Stimulated activated CD8-positive, alpha-beta memory T cell treated with anti-CD3 and anti-CD28 coated beads, Interleukin-15, amount 100 ng/mL, for 4 hours (primary cell): Measurements from ENCODE around the gene ATRNL1.
"Not testable (repeated sequence)": the region's sequence is repeated elsewhere in the genome, so short reads cannot be mapped to it uniquely, and the experiment has no call there.

ENCODE experiments used
- DNase-seq, 2 donors: peaks; one replicate each; pipeline ENCODE4 v3.0.0-alpha.2; 2020; ENCODE audit warnings: low read depth in 2 of 2

Gene ATRNL1

DNA sequence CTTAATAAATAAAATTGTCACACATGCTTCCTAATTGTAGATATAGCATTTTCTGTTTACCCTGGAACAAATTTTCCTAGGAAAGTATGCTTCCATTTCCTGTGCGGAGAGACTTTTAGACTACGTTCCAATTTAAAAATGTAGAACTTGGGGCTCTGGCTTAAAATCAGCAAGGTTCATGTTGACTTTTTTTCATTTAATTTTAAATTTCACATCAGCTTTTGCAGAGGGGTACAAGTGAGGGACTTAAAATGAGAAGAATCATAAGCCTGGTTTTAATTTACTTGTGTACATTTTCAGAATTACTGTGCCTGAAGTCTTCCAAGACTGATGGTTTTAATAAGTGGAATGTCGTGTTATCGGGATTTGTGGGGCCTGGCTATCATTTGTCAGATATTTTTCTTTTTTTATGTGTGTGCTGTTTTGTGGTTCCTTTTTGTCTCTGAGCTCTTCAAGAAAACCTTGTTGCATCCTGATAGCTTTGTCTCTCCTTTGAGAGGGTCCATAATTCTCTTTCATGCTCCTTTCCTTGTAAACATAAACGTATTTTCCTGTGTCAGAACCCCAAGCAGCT, 8.8 kb upstream of the ATRNL1 start:
- no peak for DNase-seq

GRCh38 chr10:115091161-115091560, 2.0 kb upstream of the ATRNL1 start:
- no peak for DNase-seq

GRCh38 chr10:115092258-115092554, 959 bp upstream of the ATRNL1 start:
- no peak for DNase-seq

DNA sequence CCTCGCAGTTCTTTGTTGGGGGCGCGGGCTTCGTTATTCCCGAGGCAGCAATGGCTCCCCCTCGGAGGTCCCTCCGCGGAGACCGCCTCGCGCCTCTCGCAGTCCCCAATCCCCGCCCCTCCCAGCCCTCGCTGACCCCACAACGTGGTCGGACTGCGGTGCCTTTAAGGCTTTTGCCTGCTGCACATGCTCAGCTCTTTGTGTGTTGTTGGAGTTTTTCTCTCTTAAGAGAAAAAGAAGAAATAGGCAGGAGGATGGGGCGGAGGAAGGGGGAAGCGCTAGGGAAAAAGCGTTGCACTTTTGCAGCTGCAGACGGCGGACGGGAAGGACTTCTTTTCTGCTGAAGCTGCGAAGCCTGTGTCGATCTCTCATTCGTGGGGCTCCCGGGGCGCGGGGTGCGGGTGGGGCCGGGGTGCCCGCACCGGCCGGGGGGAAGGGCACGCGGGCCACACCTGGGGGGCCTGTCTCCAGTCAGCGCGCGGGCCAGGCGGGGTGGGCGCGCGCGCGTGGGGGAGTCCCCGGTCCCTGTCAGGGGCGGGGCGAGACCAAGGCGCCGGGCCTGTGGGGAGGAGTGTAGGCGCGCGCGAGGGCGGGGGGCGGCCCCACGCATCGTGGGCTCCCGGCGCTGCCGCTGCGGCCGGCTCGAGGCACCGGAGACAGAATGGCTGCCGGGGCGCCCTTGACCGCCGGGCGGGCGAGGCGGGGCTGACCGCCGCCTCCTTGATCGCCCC, 445 bp upstream of the ATRNL1 start:
- DNase-seq = peak in 1 of 2 donors; percentile 1

DNA sequence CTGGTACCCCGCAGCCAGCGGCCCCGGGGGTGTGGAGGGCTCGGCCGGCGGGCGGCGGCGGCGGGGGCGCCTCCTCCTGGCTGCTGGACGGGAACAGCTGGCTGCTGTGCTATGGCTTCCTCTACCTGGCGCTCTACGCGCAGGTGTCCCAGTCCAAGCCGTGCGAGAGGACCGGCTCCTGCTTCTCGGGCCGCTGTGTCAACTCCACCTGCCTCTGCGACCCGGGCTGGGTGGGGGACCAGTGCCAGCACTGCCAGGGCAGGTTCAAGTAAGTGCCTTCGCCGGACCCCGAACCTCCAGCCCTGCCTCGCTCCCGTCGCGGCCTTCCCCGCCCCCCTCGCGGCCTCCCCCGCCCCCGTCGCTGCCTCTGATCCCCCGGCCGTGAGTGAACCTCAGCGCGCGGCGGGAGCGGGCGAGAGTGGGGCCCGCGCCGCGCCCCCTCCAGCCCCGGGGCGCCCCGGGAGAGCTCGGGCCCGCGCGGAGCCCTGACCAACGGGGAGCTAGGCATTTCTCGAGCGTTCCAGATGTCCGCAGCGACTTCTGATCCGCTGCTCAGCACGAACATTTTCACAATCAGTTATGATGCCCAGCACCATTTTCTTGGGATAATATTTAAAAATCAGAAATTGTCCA, 727 bp downstream of the ATRNL1 start:
- peak in 1 of 2 donors; percentile 1 for DNase-seq

- DNase-seq = no peak
Observed at GRCh38 chr10:115094416-115095140, 1.4 kb downstream of the ATRNL1 start.

GRCh38 chr10:115095758-115096157, 2.6 kb downstream of the ATRNL1 start:
- DNase-seq = no peak

GRCh38 chr10:115103700-115104099, 10.5 kb downstream of the ATRNL1 start:
- DNase-seq = no peak

- not testable (repeated sequence) for DNase-seq
Observed at GRCh38 chr10:115105411-115105810, 12.2 kb downstream of the ATRNL1 start.

DNA sequence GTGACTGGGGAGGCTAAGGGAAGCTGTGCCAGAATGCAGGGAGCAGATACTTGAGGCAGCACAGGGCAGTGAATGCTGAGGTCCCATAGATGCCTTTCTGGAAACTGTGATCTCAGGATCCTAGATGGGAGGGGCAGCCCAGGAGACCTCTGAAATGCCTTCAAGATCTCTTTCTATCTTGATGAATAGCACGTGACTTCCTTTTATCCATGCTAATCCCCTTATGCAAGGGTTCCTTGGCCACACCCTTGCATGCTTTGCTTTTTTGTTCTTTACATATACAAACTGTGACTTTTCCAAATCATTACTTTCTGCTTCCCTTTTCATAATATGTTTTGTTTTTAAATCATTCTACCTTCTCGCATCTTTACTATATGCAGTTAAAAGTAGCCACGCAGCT, 14.7 kb downstream of the ATRNL1 start:
- no peak for DNase-seq

DNA sequence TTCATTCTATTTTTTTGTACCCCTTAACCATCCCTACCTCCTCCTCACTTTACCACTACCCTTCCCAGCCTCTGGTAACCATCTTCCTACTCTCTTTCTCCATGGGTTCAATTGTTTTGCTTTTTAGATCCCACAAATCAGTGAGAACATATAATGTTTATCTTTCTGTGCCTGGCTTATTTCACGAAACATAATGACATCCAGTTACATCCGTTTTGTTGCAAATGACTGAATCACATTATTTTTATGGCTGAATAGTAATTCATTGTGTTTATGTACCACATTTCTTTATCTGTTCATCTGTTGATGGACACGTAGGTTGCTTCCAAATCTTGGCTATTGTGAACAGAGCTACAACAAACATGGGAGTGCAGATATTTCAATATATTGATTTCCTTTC, 24.1 kb downstream of the ATRNL1 start:
- no peak for DNase-seq

GRCh38 chr10:115118346-115118745, 25.2 kb downstream of the ATRNL1 start:
- no peak for DNase-seq

DNA sequence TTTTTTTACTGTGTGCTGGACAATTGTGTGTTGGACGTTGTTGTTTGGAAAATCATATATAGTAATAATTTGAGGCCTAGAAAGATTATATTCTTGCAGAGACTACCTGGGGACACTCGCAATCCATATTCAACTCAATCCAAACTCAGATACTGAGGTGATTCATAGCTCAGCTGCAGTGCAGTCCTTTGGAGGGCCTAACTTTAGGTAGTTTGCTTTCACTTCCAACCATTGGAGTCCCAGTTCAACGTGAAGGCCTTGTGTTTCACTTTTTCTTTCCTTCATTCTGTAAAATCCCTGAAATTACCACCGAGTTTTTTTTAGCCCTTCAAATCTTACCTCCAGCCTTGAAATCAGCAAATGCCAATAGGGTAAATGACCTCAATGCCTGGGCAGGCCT, 32.3 kb downstream of the ATRNL1 start:
- DNase-seq = no peak

GRCh38 chr10:115129752-115130151, 36.6 kb downstream of the ATRNL1 start:
- DNase-seq = no peak

DNA sequence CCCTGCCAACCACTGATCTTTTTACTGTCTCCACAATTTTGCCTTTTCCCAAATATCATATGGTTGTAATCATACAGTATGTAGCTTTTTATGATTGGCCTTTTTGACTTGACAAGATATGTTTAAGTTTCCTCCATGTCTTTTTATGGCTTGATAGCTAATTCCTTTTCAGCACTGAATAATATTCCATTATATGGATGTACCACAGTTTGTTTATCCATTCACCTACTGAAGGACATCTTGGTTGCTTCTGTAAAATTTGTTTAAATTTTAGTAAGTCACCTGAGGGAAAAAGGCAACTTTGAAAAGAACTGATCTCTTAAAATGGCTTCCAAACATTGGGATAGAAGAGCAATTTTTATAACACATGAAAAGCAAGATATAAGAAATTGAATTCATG, 43.5 kb downstream of the ATRNL1 start:
- DNase-seq = no peak

DNA sequence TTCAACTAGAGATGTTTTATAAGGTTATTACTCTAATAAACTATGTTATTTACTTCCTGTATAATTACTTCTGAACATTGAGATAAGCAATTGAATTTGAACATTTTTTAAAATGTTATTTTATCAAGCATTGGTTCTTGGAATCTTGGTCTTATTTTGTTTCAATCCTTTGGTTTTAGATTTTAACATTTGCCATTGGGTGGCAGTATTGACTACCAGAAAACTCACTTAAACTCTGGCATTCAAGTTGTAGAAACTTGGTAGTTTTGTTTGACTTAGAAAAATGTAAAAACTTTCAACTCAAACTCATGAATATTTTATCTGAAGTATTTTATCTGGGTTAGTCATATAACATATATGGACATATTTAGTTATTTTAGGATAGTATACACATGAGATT, 48.1 kb downstream of the ATRNL1 start:
- no peak for DNase-seq

- DNase-seq = no peak
Observed at GRCh38 chr10:115157357-115157756, 64.2 kb downstream of the ATRNL1 start.

GRCh38 chr10:115163129-115163528, 70.0 kb downstream of the ATRNL1 start:
- no peak for DNase-seq

- no peak for DNase-seq
Observed at GRCh38 chr10:115164220-115164619, 71.1 kb downstream of the ATRNL1 start.

DNA sequence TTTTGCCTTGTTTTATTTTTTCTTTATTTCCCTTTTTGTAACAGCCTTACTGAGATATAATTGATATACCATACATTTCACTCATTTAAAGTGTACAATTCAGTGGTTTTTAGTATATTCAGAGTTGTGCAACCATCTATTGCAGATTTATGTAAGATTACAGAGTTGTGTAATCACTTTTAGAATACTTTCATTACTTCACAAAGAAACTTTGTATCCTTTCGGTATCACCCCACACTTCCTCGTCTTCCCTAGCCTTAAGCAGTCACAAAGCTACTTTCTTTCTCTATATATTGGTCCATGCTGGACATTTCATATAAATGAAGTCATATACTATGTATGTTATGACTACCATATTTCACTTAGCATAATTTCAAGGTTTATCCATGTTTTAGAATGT, 74.6 kb downstream of the ATRNL1 start:
- DNase-seq = no peak

GRCh38 chr10:115171392-115171960, 78.3 kb downstream of the ATRNL1 start:
- no peak for DNase-seq

DNA sequence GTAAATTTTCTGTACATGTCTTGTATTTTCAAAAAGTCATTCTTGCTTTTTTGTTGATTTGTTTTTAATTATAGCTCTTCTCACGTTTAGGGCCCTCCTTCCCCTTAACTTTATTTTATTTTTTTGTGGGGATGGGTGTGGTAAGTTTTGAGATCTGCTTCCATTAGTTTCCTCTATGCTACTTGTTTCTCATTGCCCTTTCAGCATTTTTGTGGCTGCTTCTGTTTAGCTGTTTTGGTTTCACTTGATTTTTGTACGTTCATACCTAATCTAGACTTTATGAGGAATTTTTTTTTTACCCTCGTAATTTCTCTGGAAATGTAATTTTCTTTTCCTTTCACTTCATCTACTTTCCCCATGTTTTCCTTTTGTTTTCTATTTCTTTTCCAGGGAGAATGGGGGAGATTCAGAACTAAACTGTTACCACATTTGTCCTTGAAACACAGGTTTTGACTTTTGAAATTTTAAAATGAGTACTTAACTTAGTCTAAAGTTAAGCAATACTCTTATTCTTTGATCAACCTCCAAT, 80.8 kb downstream of the ATRNL1 start:
- no peak for DNase-seq
